Non-pigmented ciliary epithelial cell (primary cell): Measurements from ENCODE around the gene APOL2.
"Not testable (repeated sequence)": the region's sequence is repeated elsewhere in the genome, so short reads cannot be mapped to it uniquely, and the experiment has no call there.

Source experiments
- DNase-seq: peaks from one replicate; pipeline ENCODE4 v3.0.0-alpha.2; 2010; ENCODE audit warnings: low read depth

APOL2 gene, protein sequence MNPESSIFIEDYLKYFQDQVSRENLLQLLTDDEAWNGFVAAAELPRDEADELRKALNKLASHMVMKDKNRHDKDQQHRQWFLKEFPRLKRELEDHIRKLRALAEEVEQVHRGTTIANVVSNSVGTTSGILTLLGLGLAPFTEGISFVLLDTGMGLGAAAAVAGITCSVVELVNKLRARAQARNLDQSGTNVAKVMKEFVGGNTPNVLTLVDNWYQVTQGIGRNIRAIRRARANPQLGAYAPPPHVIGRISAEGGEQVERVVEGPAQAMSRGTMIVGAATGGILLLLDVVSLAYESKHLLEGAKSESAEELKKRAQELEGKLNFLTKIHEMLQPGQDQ

GRCh38 chr22:36239401-36240171, at the start of gene APOL2:
APOL2 (minus strand) TSS chr22:36239527; CDS start chr22:36233162, 6,365 bp downstream.
- DNase-seq = peak; percentile 87

DNA sequence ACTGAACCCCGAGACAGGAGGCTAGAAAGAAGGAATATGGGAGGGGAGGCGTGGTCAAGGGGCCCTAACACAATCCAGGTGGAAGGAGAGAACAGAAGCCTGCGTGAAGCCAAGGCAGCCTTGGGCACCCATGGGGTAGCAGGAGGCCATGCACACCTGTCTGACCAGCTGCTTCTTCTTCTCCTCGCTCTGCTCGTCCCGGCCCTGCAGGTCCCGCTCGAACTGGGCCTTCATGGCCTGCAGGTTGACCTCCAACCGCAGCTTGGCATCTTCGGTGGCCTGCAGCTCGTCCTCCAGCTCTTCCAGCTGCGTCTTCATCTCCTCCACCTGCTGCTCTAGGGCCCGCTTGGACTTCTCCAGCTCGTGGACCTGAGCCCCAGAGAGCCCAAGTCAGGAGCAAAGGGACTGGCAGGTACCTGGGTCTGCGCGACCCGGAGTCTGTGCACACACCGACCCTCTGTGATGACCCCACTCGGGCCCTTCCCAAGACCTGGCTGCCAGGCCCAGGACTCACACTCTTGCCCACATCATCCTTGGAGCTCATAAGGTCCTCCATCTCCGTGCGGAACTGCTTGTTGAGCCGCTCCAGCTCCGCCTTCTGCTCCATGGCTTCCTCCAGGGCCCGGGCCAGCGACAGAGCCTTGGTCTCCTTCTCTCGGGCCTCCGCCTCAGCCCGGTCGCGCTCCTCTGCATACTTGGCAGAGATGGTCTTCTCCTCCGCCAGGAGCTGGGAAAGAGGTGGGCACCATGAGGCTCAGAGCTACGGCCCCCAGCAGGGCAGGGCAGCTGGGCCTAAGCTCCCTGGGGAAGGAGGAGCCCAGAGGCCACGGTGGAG, 49.5 kb upstream of the APOL2 start:
- DNase-seq = no peak

DNA sequence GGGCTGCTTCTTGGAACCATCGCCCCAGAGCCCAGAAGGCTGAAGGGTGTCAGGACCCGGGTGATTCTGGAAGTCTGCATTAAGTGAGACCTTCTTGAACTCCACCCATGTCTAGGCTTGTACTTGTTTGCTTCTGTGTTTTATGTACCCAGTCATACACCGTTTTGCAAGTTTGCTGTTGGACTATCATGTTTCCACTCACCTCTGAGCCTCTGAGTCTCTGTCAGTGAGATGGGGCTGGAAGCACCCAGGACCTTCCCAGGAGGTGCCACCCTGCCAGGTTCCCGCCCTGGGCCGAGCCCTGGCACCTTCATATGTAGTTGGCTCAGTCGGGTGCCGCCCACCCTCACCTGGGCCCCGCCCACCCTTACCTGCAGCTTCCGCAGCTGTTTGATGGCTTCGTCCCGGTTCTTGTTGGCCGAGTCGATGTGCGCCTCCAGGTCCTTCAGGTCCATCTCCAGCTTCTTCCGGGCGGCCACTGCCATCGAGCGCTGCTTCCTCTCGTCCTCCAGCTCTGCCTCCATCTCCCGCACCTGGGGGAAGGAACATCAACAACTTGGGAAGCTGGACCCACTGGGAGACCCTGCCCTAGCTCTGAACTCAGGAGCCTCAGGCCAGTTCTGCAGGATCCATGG, 48.7 kb upstream of the APOL2 start:
- no peak for DNase-seq

DNA sequence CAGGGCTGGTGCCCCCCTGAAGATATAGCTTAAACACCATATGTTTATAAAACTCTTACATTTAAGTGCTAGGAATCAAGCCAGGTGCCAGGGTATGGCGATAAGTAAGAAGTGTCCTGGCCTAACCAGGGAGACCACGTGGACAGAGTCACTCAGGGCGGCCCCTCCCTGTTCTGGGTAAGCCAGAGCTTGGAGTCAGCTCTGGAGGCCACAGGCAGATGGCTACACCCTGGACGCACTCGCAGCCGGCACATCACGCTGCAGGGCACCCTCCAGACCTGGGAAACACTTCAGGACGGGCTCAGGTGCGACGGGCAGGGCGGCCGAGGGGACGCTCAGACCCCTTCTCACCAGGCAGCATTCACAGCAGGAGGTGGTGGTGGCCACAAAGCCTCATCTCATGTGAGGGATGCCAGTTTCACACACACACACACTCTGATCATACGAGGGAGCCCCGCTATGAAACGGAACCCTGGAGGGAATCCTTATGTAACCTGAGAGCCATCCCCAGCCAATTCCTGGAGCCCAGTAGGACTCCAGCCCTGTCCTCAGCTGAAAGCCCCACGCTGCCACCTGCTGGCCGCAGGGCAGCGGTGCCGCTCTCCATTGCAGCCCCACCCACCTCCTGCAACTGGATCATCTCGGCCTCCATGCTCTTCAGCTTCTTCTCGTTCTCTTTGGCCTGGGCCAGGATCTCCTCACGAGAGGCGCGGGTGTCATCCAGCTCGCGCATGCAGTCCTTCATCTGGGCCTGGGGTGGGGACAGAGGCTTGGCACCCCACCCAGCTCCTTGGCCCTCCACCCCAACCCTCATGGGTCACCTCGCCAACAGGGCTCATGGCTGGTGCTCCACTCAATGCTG, 47.0 kb upstream of the APOL2 start:
- peak; percentile 18 for DNase-seq

- no peak for DNase-seq
These were observed 46.2 kb upstream of the APOL2 start for GRCh38 chr22:36285545-36285944.

DNA sequence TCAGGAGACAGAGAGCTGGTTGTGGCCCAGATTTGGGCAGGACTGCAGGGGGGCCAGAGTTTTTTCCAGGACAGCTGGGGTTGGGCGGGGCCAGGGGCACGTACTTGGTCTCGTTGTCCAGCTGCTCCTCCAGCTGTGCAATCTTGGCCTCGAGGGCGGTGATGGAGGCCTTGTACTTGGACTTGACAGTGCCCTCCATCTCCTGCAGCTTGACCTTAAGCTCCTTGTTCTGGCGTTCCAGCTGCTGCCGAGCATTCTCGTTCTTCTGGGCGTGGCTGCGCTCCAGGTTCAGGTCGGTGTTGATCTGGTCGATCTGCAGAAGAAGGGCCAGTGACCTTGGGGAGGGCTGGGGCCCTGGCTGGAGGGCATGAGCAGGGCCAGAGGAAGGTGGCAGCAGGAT, 45.7 kb upstream of the APOL2 start:
- no peak for DNase-seq

- DNase-seq = no peak
These were observed 44.8 kb upstream of the APOL2 start for GRCh38 chr22:36284171-36284571.

GRCh38 chr22:36282328-36282831, 43.1 kb upstream of the APOL2 start:
- DNase-seq = no peak

DNA sequence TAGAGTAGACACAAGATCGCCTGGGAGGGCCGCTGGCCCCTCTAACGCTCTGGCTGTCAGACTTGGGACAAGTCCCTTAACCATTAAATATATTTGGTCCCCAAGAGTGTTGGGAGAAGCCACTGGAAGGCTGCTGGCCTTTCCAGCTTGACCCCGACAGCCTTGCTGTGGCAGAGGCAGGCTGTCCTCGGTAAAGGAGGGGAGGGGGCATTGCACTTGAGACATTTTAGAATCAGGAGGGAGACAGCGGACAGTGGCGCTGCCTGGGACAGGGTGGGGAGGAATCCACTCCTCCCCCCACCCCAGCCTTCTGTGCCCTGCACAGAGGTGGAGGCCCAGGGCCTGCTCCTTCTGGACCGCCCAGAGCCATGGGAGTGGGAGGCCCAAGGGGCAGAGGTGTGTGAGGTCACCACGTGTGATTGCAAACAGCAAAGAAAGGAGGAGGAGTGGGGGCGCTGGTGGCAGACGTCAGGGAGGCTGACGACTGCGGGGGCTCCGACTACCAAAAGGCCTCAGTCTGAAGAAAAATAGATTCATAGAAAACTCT, 42.5 kb upstream of the APOL2 start:
- DNase-seq = no peak

- no peak for DNase-seq
These were observed 41.1 kb upstream of the APOL2 start for GRCh38 chr22:36280379-36280778.

DNA sequence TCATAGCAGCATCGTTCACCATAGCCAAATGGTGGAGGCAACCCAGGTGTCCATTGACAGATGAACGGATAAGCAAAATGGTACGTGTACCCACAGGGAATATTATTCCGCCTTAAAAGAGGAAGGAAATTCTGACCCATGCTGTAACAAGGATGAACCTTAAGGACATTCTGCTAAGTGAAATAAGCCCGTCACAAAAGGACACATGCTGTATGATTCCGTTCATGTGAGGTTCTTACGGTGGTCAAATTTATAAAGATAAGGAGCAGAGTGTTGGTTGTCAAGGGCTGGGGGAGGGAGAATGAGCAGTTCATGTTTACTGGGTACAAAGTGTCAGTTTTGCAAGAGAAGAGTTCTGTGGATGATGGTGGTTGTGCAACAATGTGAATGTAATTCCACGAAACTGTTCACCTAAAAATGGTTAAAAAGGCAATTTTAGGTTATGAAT, 39.9 kb upstream of the APOL2 start:
- DNase-seq = no peak

GRCh38 chr22:36277482-36278291, 38.4 kb upstream of the APOL2 start:
- DNase-seq = no peak

DNA sequence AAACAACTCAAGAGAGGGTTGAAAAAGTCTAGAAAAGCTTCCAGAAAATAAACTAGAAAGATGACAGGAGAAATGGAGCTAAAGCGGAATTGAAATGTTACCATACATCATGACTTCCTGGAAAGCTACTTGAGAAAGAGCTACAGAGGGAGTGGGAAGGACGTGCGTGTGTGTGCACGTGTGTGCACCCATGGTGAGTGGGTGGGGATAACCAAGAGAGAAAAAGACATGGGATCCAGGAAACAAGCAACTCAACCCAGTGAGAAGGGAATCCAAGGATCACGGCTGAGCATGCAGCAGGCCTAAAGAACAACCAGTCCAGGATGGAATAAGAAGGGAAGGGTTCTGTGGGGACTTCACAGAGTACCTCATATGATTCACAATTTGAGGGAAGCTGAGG, 35.2 kb upstream of the APOL2 start:
- DNase-seq = no peak

- DNase-seq = not testable (repeated sequence)
These were observed 32.6 kb upstream of the APOL2 start for GRCh38 chr22:36271951-36272350.

- not testable (repeated sequence) for DNase-seq
These were observed 31.9 kb upstream of the APOL2 start for GRCh38 chr22:36271231-36271630.

GRCh38 chr22:36267896-36268485, 28.7 kb upstream of the APOL2 start:
- DNase-seq = no peak

GRCh38 chr22:36267058-36267457, 27.7 kb upstream of the APOL2 start:
- DNase-seq = no peak

- DNase-seq = not testable (repeated sequence)
These were observed 24.7 kb upstream of the APOL2 start for GRCh38 chr22:36263886-36264664.
